K562 (cell line): ENCODE results near the gene GADD45GIP1. TPM values are rescaled to one million over a fixed set of nuclear protein-coding genes. Genes with fewer than 3 reads are reported as not detected.

Experiments used
- ARHGAP35 ChIP-seq: fragments of 450-650 bp; IDR thresholded peaks from 2 replicates; pipeline ENCODE4 v1.6.1; 2018; ENCODE audit not compliant: partially characterized antibody
- ESRRA ChIP-seq: fragments of 450-650 bp; IDR thresholded peaks from 2 replicates; pipeline ENCODE4 v1.6.1; 2014; ENCODE audit warnings: low read depth, mild to moderate bottlenecking, moderate library complexity, borderline replicate concordance
- GABPB1 ChIP-seq: sonication (generic); formaldehyde crosslinking; IDR thresholded peaks from 2 replicates; pipeline ENCODE4 v1.8.0; 2022; ENCODE audit warnings: mild to moderate bottlenecking, missing genetic modification reagents
- HDAC6 ChIP-seq: IDR thresholded peaks from 2 replicates; pipeline ENCODE4 v1.6.1; 2012; ENCODE audit warnings: low read depth, mild to moderate bottlenecking, control low read depth, inconsistent platforms, low read length, moderate library complexity
- LEF1 ChIP-seq: fragments of 450-650 bp; IDR thresholded peaks from 2 replicates; pipeline ENCODE4 v1.6.1; 2016; ENCODE audit warnings: mild to moderate bottlenecking
- MCM3 ChIP-seq: fragments of 450-650 bp; IDR thresholded peaks from 2 replicates; pipeline ENCODE4 v1.6.1; 2016
- SIRT6 ChIP-seq: IDR thresholded peaks from one replicate; pipeline ENCODE4 v1.6.1; 2012; ENCODE audit warnings: low read depth, mild to moderate bottlenecking, control low read depth, inconsistent platforms, low read length, moderate library complexity
- ZNF184 ChIP-seq: sonication (generic); formaldehyde crosslinking; IDR thresholded peaks from 2 replicates; pipeline ENCODE4 v1.5.0; 2020; ENCODE audit warnings: missing genetic modification reagents
- ZNF609 ChIP-seq: sonication (generic); formaldehyde crosslinking; IDR thresholded peaks from 2 replicates; pipeline ENCODE4 v1.8.1; 2023; ENCODE audit warnings: missing genetic modification reagents, mild to moderate bottlenecking, borderline replicate concordance
- ZNF77 ChIP-seq: fragments of 250-450 bp; sonication (Bioruptor Pico); IDR thresholded peaks from 2 replicates; pipeline ENCODE4 v1.5.0; 2020
- polyA plus RNA-seq, 8 experiments: library from polyadenylated mRNA; depleted of rRNA in 4 of 8; stranded (reverse) in 5 of 8; unstranded in 3 of 8; fragments of >200 nt; fragmentation: Nextera tagmentation in 2 of 8; fragmentation: Illumina TruSeq in 1 of 8; extraction: Ambion mirVana in 2 of 8; extraction: Trizol in 1 of 8; gene quantifications; 2 replicates each; pipeline versions ENCODE4 v1.2.1 to v1.2.3, GENCODE V29; 2011 to 2014; ENCODE audit warnings: inconsistent platforms in 1 of 8, missing spikeins in 1 of 8
- total RNA-seq, 7 experiments: library from RNA; depleted of rRNA in 6 of 7; stranded (reverse); fragments of >200 nt in 6 of 7; fragmentation: Illumina TruSeq in 2 of 7; extraction: Trizol in 2 of 7; gene quantifications; 2 replicates each; pipeline versions ENCODE4 v1.2.1 to v1.2.3, GENCODE V29; 2011 to 2021; ENCODE audit warnings: low replicate concordance in 1 of 7
- TF ChIP-seq, protein P1 (sequence below): fragments of 450-650 bp; IDR thresholded peaks from 2 replicates; pipeline ENCODE4 v1.6.1; 2016; ENCODE audit warnings: low read depth
- TF ChIP-seq, protein P2 (sequence below): fragments of 250-450 bp; sonication (Bioruptor Pico); IDR thresholded peaks from 2 replicates; pipeline ENCODE4 v1.4.0; 2020; ENCODE audit warnings: mild to moderate bottlenecking, moderate library complexity, borderline replicate concordance

The GADD45GIP1 gene
- total and polyA plus RNA-seq, 9 of the 15 experiments (the other 6 are each of a cell fraction or from before 2014, with no cell fraction given): 5.1 to 161 (median 29.2) TPM

- TF ChIP-seq, protein P1, sequence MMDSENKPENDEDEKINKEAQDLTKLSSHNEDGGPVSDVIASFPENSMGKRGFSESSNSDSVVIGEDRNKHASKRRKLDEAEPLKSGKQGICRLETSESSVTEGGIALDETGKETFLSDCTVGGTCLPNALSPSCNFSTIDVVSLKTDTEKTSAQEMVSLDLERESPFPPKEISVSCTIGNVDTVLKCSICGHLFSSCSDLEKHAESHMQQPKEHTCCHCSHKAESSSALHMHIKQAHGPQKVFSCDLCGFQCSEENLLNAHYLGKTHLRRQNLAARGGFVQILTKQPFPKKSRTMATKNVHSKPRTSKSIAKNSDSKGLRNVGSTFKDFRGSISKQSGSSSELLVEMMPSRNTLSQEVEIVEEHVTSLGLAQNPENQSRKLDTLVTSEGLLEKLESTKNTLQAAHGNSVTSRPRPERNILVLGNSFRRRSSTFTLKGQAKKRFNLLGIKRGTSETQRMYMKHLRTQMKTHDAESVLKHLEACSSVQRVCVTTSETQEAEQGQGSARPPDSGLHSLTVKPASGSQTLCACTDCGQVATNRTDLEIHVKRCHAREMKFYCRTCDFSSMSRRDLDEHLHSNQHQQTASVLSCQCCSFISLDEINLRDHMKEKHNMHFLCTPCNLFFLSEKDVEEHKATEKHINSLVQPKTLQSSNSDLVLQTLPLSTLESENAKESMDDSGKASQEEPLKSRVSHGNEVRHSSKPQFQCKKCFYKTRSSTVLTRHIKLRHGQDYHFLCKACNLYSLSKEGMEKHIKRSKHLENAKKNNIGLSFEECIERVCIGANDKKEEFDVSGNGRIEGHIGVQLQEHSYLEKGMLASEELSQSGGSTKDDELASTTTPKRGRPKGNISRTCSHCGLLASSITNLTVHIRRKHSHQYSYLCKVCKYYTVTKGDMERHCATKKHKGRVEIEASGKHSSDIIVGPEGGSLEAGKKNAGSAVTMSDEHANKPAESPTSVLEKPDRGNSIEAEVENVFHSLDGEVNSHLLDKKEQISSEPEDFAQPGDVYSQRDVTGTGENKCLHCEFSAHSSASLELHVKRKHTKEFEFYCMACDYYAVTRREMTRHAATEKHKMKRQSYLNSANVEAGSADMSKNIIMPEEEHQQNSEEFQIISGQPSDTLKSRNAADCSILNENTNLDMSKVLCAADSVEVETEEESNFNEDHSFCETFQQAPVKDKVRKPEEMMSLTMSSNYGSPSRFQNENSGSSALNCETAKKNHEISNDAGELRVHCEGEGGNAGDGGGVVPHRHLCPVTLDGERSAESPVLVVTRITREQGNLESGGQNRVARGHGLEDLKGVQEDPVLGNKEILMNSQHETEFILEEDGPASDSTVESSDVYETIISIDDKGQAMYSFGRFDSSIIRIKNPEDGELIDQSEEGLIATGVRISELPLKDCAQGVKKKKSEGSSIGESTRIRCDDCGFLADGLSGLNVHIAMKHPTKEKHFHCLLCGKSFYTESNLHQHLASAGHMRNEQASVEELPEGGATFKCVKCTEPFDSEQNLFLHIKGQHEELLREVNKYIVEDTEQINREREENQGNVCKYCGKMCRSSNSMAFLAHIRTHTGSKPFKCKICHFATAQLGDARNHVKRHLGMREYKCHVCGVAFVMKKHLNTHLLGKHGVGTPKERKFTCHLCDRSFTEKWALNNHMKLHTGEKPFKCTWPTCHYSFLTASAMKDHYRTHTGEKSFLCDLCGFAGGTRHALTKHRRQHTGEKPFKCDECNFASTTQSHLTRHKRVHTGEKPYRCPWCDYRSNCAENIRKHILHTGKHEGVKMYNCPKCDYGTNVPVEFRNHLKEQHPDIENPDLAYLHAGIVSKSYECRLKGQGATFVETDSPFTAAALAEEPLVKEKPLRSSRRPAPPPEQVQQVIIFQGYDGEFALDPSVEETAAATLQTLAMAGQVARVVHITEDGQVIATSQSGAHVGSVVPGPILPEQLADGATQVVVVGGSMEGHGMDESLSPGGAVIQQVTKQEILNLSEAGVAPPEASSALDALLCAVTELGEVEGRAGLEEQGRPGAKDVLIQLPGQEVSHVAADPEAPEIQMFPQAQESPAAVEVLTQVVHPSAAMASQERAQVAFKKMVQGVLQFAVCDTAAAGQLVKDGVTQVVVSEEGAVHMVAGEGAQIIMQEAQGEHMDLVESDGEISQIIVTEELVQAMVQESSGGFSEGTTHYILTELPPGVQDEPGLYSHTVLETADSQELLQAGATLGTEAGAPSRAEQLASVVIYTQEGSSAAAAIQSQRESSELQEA: no peak
- TF ChIP-seq LEF1 (no peak), GABPB1 (CRISPR knock-in tag) (no peak), ZNF609 (CRISPR knock-in tag) (peak; percentile 74; the same call in 1 of the 2 replicates), MCM3 (no peak), ZNF184 (CRISPR knock-in tag) (no peak), SIRT6 (no peak), ESRRA (no peak), HDAC6 (no peak), ZNF77 (CRISPR knock-in tag) (no peak), ARHGAP35 (no peak)
- TF ChIP-seq, protein P2, sequence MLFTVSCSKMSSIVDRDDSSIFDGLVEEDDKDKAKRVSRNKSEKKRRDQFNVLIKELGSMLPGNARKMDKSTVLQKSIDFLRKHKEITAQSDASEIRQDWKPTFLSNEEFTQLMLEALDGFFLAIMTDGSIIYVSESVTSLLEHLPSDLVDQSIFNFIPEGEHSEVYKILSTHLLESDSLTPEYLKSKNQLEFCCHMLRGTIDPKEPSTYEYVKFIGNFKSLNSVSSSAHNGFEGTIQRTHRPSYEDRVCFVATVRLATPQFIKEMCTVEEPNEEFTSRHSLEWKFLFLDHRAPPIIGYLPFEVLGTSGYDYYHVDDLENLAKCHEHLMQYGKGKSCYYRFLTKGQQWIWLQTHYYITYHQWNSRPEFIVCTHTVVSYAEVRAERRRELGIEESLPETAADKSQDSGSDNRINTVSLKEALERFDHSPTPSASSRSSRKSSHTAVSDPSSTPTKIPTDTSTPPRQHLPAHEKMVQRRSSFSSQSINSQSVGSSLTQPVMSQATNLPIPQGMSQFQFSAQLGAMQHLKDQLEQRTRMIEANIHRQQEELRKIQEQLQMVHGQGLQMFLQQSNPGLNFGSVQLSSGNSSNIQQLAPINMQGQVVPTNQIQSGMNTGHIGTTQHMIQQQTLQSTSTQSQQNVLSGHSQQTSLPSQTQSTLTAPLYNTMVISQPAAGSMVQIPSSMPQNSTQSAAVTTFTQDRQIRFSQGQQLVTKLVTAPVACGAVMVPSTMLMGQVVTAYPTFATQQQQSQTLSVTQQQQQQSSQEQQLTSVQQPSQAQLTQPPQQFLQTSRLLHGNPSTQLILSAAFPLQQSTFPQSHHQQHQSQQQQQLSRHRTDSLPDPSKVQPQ (CRISPR knock-in tag): no peak
Measured at GRCh38 chr19:12946092-12946721, 10.8 kb downstream of the GADD45GIP1 start (continued).
